RKO (cell line): ENCODE results near the gene CACNG3.
A peak's percentile ranks its signal among the peaks of the same experiment; 100 is the strongest.

ENCODE experiments used
- DNase-seq: peaks from one replicate; pipeline ENCODE4 v3.0.0-alpha.2; 2016; ENCODE audit warnings: low spot score

The CACNG3 gene

GRCh38 chr16:24396350-24397271 lies 140.5 kb downstream of the CACNG3 start:
- DNase-seq: no peak

- DNase-seq: peak; percentile 14
These were observed 152.9 kb downstream of the CACNG3 start for GRCh38 chr16:24409045-24409444.
